Gastrocnemius medialis (tissue), 4 donors: Measurements from ENCODE around the gene DOCK4. TPM values are rescaled to one million over a fixed set of nuclear protein-coding genes. Genes with fewer than 3 reads are reported as not detected.

Experiments used
- ATAC-seq, 2 donors: fragments of 150-250 bp; one replicate each; pipeline ENCODE4 v1.9.1; 2016
- DNase-seq, 2 donors: peaks; one replicate each; pipeline ENCODE4 v3.0.0-alpha.2; 2019
- H3K27ac ChIP-seq, 4 donors: fragments of 200-600 bp; sonication (generic); 1 replicate in 1 of 4; 2 replicates in 3 of 4; pipeline ENCODE4 v1.5.1; 2016 to 2018; ENCODE audit warnings: mild to moderate bottlenecking in 2 of 4, moderate library complexity in 1 of 4
- H3K27me3 ChIP-seq, 3 donors: fragments of 200-600 bp; sonication (generic) in 2 of 3; 1 replicate in 1 of 3; 2 replicates in 2 of 3; pipeline versions ENCODE4 v1.5.1 to v1.6.0; 2016 to 2019; ENCODE audit warnings: mild to moderate bottlenecking in 1 of 3, moderate library complexity in 1 of 3
- H3K36me3 ChIP-seq, 2 donors: fragments of 200-600 bp; sonication (generic) in 1 of 2; one replicate each; pipeline ENCODE4 v1.5.1; 2017 to 2018
- H3K4me1 ChIP-seq, 2 donors: fragments of 200-600 bp; sonication (generic) in 1 of 2; one replicate each; pipeline ENCODE4 v1.5.1; 2016 to 2017; ENCODE audit warnings: mild to moderate bottlenecking in 2 of 2
- H3K4me3 ChIP-seq, 4 donors: fragments of 200-600 bp; sonication (generic) in 3 of 4; 1 replicate in 1 of 4; 2 replicates in 3 of 4; pipeline ENCODE4 v1.5.1; 2016 to 2019; ENCODE audit warnings: mild to moderate bottlenecking in 2 of 4
- H3K9me3 ChIP-seq, 3 donors: fragments of 200-600 bp; sonication (generic) in 2 of 3; 1 replicate in 1 of 3; 2 replicates in 2 of 3; pipeline ENCODE4 v1.5.1; 2016 to 2019
- POLR2A ChIP-seq, 2 donors: fragments of 450-650 bp; IDR thresholded peaks; one replicate each; pipeline ENCODE4 v1.6.1; 2017; ENCODE audit warnings: antibody characterized with exemption in 2 of 2, mild to moderate bottlenecking in 2 of 2, moderate library complexity in 2 of 2
- in situ Hi-C, 4 donors: fragments of 200-750 bp; cut with MboI; loops; one replicate each; pipeline versions ENCODE4 v1.15.0 to v1.8.0; 2017; ENCODE audit warnings: low sequenced_read_pairs in 4 of 4
- intact Hi-C: fragments of 100-400 bp; cut with DNase I; formaldehyde crosslinking; loops from one replicate; pipeline ENCODE4 v1.15.1; 2023; ENCODE audit warnings: low total_unique reads
- total RNA-seq, 4 donors: library from RNA; depleted of rRNA; stranded (reverse); fragments of >200 nt; gene quantifications; one replicate each; pipeline versions ENCODE4 v1.1.0 to v1.2.3, GENCODE V29; 2016
- TF ChIP-seq, protein P1 (sequence below), 5 experiments: fragments of 450-650 bp in 3 of 5; fragments of 200-600 bp in 2 of 5; sonication (generic) in 2 of 5; IDR thresholded peaks in 4 of 5; conservative IDR thresholded peaks in 1 of 5; 1 replicate in 4 of 5; 2 replicates in 1 of 5; pipeline ENCODE4 v1.5.1; 2016 to 2019; ENCODE audit warnings: antibody characterized with exemption in 5 of 5, mild to moderate bottlenecking in 3 of 5, moderate library complexity in 3 of 5

DOCK4 gene
- total RNA-seq, 4 donors from 2014 or later: 8.7 to 12.0 (median 10.2) TPM

DNA sequence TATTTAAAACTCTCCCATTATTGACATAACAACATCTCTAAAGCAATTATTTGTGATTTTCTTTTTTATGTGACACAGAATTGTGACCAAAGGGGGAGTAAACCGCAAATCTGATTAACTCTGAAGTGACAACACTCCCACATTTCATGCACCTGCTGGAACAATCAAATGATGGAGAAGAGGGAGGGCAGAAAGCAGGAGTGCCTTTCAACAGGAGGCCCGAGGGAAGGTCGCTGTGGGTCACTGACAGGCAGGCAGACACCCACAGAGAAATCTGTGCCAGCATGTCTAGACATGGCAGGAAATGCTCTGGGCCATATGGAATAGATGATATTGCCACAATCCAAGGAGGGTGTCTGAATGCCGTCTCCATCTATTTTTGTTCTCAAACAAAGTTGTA is 247.3 kb downstream of the DOCK4 start:
- no peaks in the 10 kb centered on the region for H3K27me3 ChIP-seq
- ATAC-seq (no peak), DNase-seq (no peak)
- in situ Hi-C loops: loop anchor here in 3 of 4 donors (25.0 kb wide), 1 partner anchor 453 kb away; no protein-coding TSS in a partner anchor
- H3K4me3 ChIP-seq: no peak overlapping the region
- H3K4me1 ChIP-seq: peaks cover 0 to 8% of the 10 kb centered on the region in 2 donors
- H3K9me3 ChIP-seq: no peaks in the 10 kb centered on the region
- no peak overlapping the region for H3K27ac ChIP-seq
- no peaks in the 10 kb centered on the region for H3K36me3 ChIP-seq
- TF ChIP-seq POLR2A (IDR thresholded peaks at IDR 0.05): no peak
- TF ChIP-seq, protein P1, sequence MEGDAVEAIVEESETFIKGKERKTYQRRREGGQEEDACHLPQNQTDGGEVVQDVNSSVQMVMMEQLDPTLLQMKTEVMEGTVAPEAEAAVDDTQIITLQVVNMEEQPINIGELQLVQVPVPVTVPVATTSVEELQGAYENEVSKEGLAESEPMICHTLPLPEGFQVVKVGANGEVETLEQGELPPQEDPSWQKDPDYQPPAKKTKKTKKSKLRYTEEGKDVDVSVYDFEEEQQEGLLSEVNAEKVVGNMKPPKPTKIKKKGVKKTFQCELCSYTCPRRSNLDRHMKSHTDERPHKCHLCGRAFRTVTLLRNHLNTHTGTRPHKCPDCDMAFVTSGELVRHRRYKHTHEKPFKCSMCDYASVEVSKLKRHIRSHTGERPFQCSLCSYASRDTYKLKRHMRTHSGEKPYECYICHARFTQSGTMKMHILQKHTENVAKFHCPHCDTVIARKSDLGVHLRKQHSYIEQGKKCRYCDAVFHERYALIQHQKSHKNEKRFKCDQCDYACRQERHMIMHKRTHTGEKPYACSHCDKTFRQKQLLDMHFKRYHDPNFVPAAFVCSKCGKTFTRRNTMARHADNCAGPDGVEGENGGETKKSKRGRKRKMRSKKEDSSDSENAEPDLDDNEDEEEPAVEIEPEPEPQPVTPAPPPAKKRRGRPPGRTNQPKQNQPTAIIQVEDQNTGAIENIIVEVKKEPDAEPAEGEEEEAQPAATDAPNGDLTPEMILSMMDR (IDR thresholded peaks at IDR 0.05 in 4 of 5, conservative IDR thresholded peaks at IDR 0.05 in 1 of 5): no peak
- intact Hi-C loops: no loop called here

DNA sequence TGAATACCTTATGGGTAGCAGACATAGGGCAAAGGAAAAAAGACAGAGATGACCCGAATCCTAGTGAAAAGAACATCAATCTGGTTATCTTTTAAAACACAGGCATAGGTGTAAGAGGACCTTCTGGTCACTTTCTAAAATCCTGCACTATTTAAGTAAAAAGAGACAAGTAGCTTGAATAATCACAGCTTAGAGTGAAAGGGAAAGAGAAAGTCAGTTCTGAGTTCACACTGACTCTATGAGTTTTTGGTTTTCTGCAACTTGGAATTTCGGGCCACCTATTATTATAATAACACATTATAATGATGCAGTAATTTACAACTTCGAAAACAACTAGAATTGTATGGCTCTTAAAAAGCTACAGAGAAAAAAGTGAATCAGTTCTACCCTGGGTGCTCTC is 247.8 kb downstream of the DOCK4 start:
- peaks cover 0 to 13% of the 10 kb centered on the region in 2 donors for H3K4me1 ChIP-seq
- in situ Hi-C loops: loop anchor here in 3 of 4 donors (25.0 kb wide), 1 partner anchor 454 kb away; no protein-coding TSS in a partner anchor
- intact Hi-C loops: no loop called here

DNA sequence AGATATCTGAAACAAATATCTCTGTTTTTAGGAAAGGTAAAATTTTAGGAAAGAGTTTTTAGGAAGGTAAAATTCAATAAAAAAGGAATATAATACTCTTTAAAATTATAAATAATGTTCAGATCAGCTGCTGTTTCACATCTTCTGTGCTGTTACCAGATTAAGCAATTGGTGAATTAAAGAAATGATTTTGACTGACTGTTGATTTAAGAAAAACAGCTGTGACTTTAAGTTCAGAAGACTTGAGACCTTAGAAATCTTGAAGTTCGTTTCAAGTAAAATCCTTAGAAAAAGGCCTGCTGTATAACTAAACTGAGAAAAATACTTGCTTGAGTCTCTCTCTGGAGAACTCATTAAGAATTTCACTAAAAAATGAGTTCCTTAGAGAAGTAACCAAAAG is 250.6 kb downstream of the DOCK4 start:
- in situ Hi-C loops: loop anchor here in 3 of 4 donors (25.0 kb wide), 1 partner anchor 457 kb away; no protein-coding TSS in a partner anchor
- no peak for ATAC-seq
- H3K4me1 ChIP-seq: peaks cover 0 to 13% of the 10 kb centered on the region in 2 donors

More for the DNA sequence above, 247.8 kb downstream of the DOCK4 start:
- Histone ChIP-seq H3K36me3 (no peaks in the 10 kb centered on the region), H3K4me3 (no peak overlapping the region), H3K27ac (no peak overlapping the region), H3K27me3 (no peaks in the 10 kb centered on the region), H3K9me3 (no peaks in the 10 kb centered on the region)
- DNase-seq (no peak), ATAC-seq (no peak)
- TF ChIP-seq POLR2A (IDR thresholded peaks at IDR 0.05): no peak
- TF ChIP-seq, protein P1 (IDR thresholded peaks at IDR 0.05 in 4 of 5, conservative IDR thresholded peaks at IDR 0.05 in 1 of 5): no peak

DNA sequence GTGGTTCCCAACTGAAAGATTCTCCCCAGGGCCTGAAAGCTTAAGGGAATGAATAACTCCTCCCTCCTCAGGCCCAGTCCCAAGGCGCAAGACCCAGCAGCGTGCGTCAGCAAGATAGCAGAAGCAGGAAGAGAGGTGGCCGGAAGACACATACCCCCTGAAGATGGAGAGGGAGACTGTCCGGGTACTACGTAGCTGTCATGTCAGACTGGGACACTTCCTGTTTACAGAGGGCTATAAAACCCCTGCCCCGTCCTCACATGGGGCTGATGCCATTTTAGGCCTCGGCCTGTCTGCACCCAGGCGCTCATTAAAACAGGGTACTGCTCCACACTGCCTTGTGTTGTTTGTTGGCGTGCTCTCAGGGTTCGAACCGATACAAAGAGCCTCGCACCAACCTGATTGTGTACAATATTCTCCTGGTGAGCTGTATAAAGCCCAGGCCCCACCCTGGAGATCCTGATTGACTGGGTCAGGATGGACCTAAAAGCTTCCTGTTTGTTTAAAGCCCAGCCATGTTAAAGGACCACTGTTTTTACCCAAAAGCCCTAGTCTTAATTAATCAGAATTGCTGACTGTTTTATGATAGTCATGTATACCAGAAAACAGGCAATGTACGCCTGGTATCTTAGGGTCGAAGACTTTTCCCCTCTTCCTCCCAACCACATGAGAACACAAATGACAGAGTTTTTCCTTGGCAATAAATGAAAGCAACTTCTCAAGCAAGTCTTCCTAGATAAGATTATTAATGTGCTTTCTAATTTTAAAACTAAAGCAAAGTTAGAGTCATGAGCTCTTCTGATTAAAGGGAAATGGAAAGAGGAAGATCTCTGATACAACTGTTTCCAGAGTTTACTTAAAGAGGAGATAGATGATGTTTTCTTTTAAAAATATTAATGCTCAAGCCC is 251.5 kb downstream of the DOCK4 start:
- ATAC-seq (no peak), DNase-seq (no peak)
- in situ Hi-C loops: loop anchor here in 3 of 4 donors (25.0 kb wide), 1 partner anchor 458 kb away; no protein-coding TSS in a partner anchor
- H3K27me3 ChIP-seq: no peaks in the 10 kb centered on the region
- H3K36me3 ChIP-seq: no peaks in the 10 kb centered on the region
- no peak overlapping the region for H3K4me3 ChIP-seq
- peaks cover 0 to 13% of the 10 kb centered on the region in 2 donors for H3K4me1 ChIP-seq
- H3K27ac ChIP-seq: no peak overlapping the region
- H3K9me3 ChIP-seq: no peaks in the 10 kb centered on the region
- TF ChIP-seq, protein P1 (IDR thresholded peaks at IDR 0.05 in 4 of 5, conservative IDR thresholded peaks at IDR 0.05 in 1 of 5): no peak
- TF ChIP-seq POLR2A (IDR thresholded peaks at IDR 0.05): no peak
- intact Hi-C loops: loop anchor here (5.0 kb wide), 1 partner anchor 458 kb away; no protein-coding TSS in a partner anchor

More for the DNA sequence above, 250.6 kb downstream of the DOCK4 start:
- TF ChIP-seq, protein P1 (IDR thresholded peaks at IDR 0.05 in 4 of 5, conservative IDR thresholded peaks at IDR 0.05 in 1 of 5): no peak
- no peak for TF ChIP-seq POLR2A (IDR thresholded peaks at IDR 0.05)
- intact Hi-C loops: no loop called here
- Histone ChIP-seq H3K27me3 (no peaks in the 10 kb centered on the region), H3K9me3 (no peaks in the 10 kb centered on the region), H3K4me3 (no peak overlapping the region), H3K36me3 (no peaks in the 10 kb centered on the region), H3K27ac (no peak overlapping the region)
- DNase-seq: no peak
